ENCODE results near the gene PRTFDC1.

GRCh38 chr10:24911029-24911428, 41.4 kb downstream of the PRTFDC1 start:
- TF ChIP-seq CTCF (IDR thresholded peaks at IDR 0.05; ENCODE audit: low read depth, low read length) (no peak), POLR2A (IDR thresholded peaks at IDR 0.05; ENCODE audit: extremely low read depth, insufficient read length) (no peak), MYC (IDR thresholded peaks at IDR 0.05; ENCODE audit: low read depth, low read length) (no peak)
- TF ChIP-seq, protein P1, sequence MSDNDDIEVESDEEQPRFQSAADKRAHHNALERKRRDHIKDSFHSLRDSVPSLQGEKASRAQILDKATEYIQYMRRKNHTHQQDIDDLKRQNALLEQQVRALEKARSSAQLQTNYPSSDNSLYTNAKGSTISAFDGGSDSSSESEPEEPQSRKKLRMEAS (IDR thresholded peaks at IDR 0.05; ENCODE audit: low read depth, low read length), result no peak

Measured in NB4 (cell line).